HPDE6-E6E7 (cell line): ENCODE measurements around the gene NACA2.
"Not testable (repeated sequence)": the region's sequence is repeated elsewhere in the genome, so short reads cannot be mapped to it uniquely, and the experiment has no call there.

ENCODE experiments used
- DNase-seq: peaks from one replicate; pipeline ENCODE4 v3.0.0; 2011; ENCODE audit warnings: missing footprints; ENCODE audit errors: extremely low spot score

NACA2 gene

GRCh38 chr17:61599608-61600007 is 8.6 kb upstream of the NACA2 start:
- DNase-seq: no peak

- no peak for DNase-seq
Measured at GRCh38 chr17:61598014-61598413, 7.0 kb upstream of the NACA2 start.

- DNase-seq: no peak
Measured at GRCh38 chr17:61597607-61598006, 6.6 kb upstream of the NACA2 start.

GRCh38 chr17:61595418-61596186 is 4.6 kb upstream of the NACA2 start:
- no peak for DNase-seq

- DNase-seq: no peak
Measured at GRCh38 chr17:61594294-61594825, 3.3 kb upstream of the NACA2 start.

GRCh38 chr17:61593426-61593825 is 2.4 kb upstream of the NACA2 start:
- DNase-seq: no peak

GRCh38 chr17:61591930-61592329 is 911 bp upstream of the NACA2 start:
- no peak for DNase-seq

- no peak for DNase-seq
Measured at GRCh38 chr17:61589990-61590389, 1.0 kb downstream of the NACA2 start.

- DNase-seq: no peak
Measured at GRCh38 chr17:61587807-61588660, 3.0 kb downstream of the NACA2 start.

GRCh38 chr17:61587242-61587641 is 3.8 kb downstream of the NACA2 start:
- DNase-seq: no peak

GRCh38 chr17:61586622-61587021 is 4.4 kb downstream of the NACA2 start:
- DNase-seq: not testable (repeated sequence)

- DNase-seq: no peak
Measured at GRCh38 chr17:61586031-61586566, 4.9 kb downstream of the NACA2 start.

GRCh38 chr17:61584866-61585265 is 6.2 kb downstream of the NACA2 start:
- no peak for DNase-seq

GRCh38 chr17:61584266-61584665 is 6.8 kb downstream of the NACA2 start:
- DNase-seq: no peak

- DNase-seq: no peak
Measured at GRCh38 chr17:61583660-61584264, 7.3 kb downstream of the NACA2 start.

- peak; percentile 64 for DNase-seq
Measured at GRCh38 chr17:61583242-61583641, 7.8 kb downstream of the NACA2 start.

- no peak for DNase-seq
Measured at GRCh38 chr17:61582593-61582992, 8.4 kb downstream of the NACA2 start.

- DNase-seq: no peak
Measured at GRCh38 chr17:61581611-61582349, 9.2 kb downstream of the NACA2 start.

GRCh38 chr17:61580502-61580901 is 10.5 kb downstream of the NACA2 start:
- DNase-seq: no peak

- no peak for DNase-seq
Measured at GRCh38 chr17:61579961-61580360, 11.1 kb downstream of the NACA2 start.

GRCh38 chr17:61579347-61579746 is 11.7 kb downstream of the NACA2 start:
- no peak for DNase-seq
